Breast epithelium (tissue), 4 donors: ENCODE measurements around the gene FMO5. TPM values are rescaled to one million over a fixed set of nuclear protein-coding genes. Genes with fewer than 3 reads are reported as not detected.
"Not testable (repeated sequence)": the region's sequence is repeated elsewhere in the genome, so short reads cannot be mapped to it uniquely, and the experiment has no call there.

Experiments used
- DNase-seq, 2 donors: peaks; one replicate each; pipeline ENCODE4 v3.0.0-alpha.2; 2019; ENCODE audit warnings: low spot score in 2 of 2
- H3K27ac ChIP-seq, 2 donors: fragments of 200-600 bp; sonication (generic) in 1 of 2; one replicate each; pipeline ENCODE4 v1.5.1; 2016 to 2019; ENCODE audit warnings: mild to moderate bottlenecking in 1 of 2
- H3K27me3 ChIP-seq, 2 donors: fragments of 200-600 bp; sonication (generic) in 1 of 2; one replicate each; pipeline versions ENCODE4 v1.5.1 to v1.6.0; 2017 to 2019; ENCODE audit warnings: control low read depth in 1 of 2, mild to moderate bottlenecking in 1 of 2
- H3K36me3 ChIP-seq: fragments of 200-600 bp; one replicate; pipeline ENCODE4 v1.5.1; 2019
- H3K4me1 ChIP-seq, 2 donors: fragments of 200-600 bp; sonication (generic); one replicate each; pipeline ENCODE4 v1.5.1; 2016 to 2019; ENCODE audit warnings: control low read depth in 1 of 2
- H3K4me3 ChIP-seq, 3 donors: fragments of 200-600 bp; sonication (generic); 1 replicate in 2 of 3; 2 replicates in 1 of 3; pipeline ENCODE4 v1.5.1; 2016 to 2019; ENCODE audit warnings: mild to moderate bottlenecking in 3 of 3, moderate library complexity in 2 of 3
- H3K9me3 ChIP-seq, 2 donors: fragments of 200-600 bp; sonication (generic) in 1 of 2; one replicate each; pipeline ENCODE4 v1.5.1; 2016 to 2019; ENCODE audit warnings: control low read depth in 1 of 2
- CTCF ChIP-seq, 3 donors: fragments of 450-650 bp; IDR thresholded peaks; one replicate each; pipeline ENCODE4 v1.5.1; 2016 to 2017; ENCODE audit warnings: antibody characterized with exemption in 3 of 3, mild to moderate bottlenecking in 3 of 3, moderate library complexity in 3 of 3
- POLR2A ChIP-seq: fragments of 450-650 bp; IDR thresholded peaks from one replicate; pipeline ENCODE4 v1.6.1; 2016; ENCODE audit warnings: antibody characterized with exemption, mild to moderate bottlenecking, moderate library complexity
- POLR2AphosphoS5 ChIP-seq, 3 donors: sonication (generic); formaldehyde crosslinking; IDR thresholded peaks; one replicate each; pipeline ENCODE4 v1.6.1; 2017; ENCODE audit warnings: antibody characterized with exemption in 3 of 3
- intact Hi-C: fragments of 100-400 bp; cut with DNase I; formaldehyde crosslinking; loops from one replicate; pipeline ENCODE4 v1.15.1; 2023; ENCODE audit warnings: low total_unique reads
- total RNA-seq, 3 donors: library from RNA; depleted of rRNA; stranded (reverse); fragments of >200 nt; gene quantifications; one replicate each; pipeline ENCODE4 v1.1.0, GENCODE V29; 2016

Gene FMO5
- total RNA-seq, 3 donors from 2014 or later = 7.8 to 32.6 (median 22.0) TPM

DNA sequence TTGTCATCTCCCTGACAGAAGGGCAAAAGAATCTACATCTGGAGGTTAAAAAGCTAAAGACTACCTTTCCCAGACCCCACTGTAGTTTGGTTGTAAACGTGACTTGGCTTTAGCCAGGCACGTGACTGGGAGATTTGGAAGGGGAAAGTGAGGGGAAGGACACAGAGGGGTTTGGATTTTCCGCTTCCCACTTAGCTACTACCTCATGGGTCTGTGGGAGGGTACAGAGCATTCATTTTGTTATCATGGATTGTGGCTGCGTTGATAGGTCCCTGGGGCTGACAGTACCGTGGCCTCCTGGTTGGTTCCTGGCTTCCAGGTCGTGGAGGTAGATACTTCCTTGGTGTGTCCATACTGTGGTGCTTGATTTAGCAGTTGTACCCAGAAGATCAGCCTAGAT is 20.0 kb upstream of the FMO5 start:
- H3K4me3 ChIP-seq = no peak overlapping the region
- H3K36me3 ChIP-seq = no peaks in the 10 kb centered on the region
- H3K9me3 ChIP-seq = no peaks in the 10 kb centered on the region
- DNase-seq = no peak
- no peak for TF ChIP-seq CTCF (IDR thresholded peaks at IDR 0.05)
- TF ChIP-seq POLR2AphosphoS5 (IDR thresholded peaks at IDR 0.05) = no peak
- no peak for TF ChIP-seq POLR2A
- no peaks in the 10 kb centered on the region for H3K4me1 ChIP-seq
- H3K27ac ChIP-seq = no peak overlapping the region
- intact Hi-C loops = loop anchor here (10.0 kb wide), 1 partner anchor 70 kb away; the partner anchor contains the start of gene PRKAB2
- H3K27me3 ChIP-seq = no peaks in the 10 kb centered on the region

DNA sequence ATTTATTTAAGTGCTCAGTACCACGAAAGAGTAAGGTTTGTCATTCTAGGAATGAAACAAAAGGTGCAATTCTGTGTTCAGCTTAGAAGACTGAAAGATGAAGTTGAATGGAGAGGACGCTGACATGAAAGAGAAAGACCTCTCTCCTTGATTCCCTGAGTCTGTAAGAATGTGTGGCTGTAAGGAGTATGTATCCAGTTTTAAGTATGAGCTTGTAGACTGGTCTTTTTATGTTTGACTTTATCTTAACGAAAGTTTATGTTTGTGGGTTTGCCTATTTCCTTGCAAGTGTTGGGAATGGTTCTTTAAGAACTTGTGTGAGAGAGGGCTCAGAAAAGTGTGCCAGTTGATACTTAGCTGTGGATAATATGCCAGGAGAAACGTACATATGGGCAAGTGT is 18.7 kb upstream of the FMO5 start:
- H3K27me3 ChIP-seq = no peaks in the 10 kb centered on the region
- H3K27ac ChIP-seq = no peak overlapping the region
- H3K36me3 ChIP-seq = no peaks in the 10 kb centered on the region
- H3K4me3 ChIP-seq = peak overlapping the region; percentile 71 to 92 (median 89)
- H3K4me1 ChIP-seq = no peaks in the 10 kb centered on the region
- intact Hi-C loops = loop anchor here (10.0 kb wide), 1 partner anchor 69 kb away; the partner anchor contains the start of gene PRKAB2
- TF ChIP-seq POLR2A (no peak), CTCF (IDR thresholded peaks at IDR 0.05) (no peak), POLR2AphosphoS5 (IDR thresholded peaks at IDR 0.05) (no peak)
- DNase-seq = no peak
- no peaks in the 10 kb centered on the region for H3K9me3 ChIP-seq

- H3K4me3 ChIP-seq = peak overlapping the region; percentile 71 to 92 (median 89)
- H3K9me3 ChIP-seq = no peaks in the 10 kb centered on the region
- DNase-seq = no peak
- H3K27me3 ChIP-seq = no peaks in the 10 kb centered on the region
- peak overlapping the region; percentile 75 to 90 for H3K27ac ChIP-seq
- H3K4me1 ChIP-seq = no peaks in the 10 kb centered on the region
- TF ChIP-seq POLR2A = no peak
- H3K36me3 ChIP-seq = no peaks in the 10 kb centered on the region
- intact Hi-C loops = loop anchor here (10.0 kb wide), 1 partner anchor 68 kb away; the partner anchor contains the start of gene PRKAB2
Measured at GRCh38 chr1:147243228-147243685, 18.1 kb upstream of the FMO5 start.

DNA sequence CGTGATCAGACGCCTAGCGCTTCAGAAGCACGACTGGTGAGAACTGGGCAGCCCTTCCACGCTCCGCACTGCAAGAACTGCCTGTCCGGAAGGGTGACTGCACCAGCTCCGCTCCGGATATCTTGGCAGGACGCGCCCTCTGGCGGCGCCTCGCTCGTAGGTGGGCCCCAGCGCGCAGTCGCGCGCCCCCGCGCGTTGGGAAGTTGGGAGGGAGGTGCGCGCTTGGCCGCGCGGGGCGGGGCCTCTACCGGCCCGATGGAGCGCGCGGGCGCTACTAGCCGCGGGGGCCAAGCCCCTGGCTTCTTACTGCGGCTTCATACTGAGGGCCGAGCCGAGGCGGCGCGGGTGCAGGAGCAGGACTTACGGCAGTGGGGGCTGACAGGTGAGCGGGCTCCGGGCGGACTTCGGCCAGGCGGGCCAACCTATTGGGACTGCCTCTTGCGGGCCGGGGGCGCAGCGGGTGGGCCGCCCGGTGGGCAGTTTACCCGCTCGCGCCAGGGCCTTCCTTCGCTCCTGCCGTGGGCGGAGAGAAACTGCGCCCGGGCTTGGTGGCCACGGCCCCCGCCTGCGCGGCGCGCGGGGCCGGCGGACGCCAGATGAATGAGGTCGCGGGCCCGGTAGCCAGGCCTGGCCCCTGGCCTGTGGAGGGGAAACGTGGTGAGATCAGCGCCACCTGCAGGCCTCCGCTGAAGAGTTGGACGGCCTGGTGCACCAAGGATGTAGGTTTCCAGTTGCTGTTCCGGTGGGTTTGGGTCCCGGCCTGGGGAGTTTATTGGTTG is 17.5 kb upstream of the FMO5 start, which contains the start of gene CHD1L:
TSS of gene CHD1L (plus strand) at position 236 of the 779 bp plus-strand sequence. CDS start at position 256, 20 bp downstream.
- DNase-seq = peak; percentile 92 to 93
- intact Hi-C loops = loop anchor here (10.0 kb wide), 1 partner anchor 68 kb away; the partner anchor contains the start of gene PRKAB2
- Histone ChIP-seq H3K27ac (peak within 1 kb of the TSS; percentile 75 to 90), H3K36me3 (no peaks in the 10 kb centered on the region), H3K9me3 (no peaks in the 10 kb centered on the region), H3K4me3 (peak within 1 kb of the TSS; percentile 71 to 92 (median 89)), H3K27me3 (no peaks in the 10 kb centered on the region), H3K4me1 (no peaks in the 10 kb centered on the region)
- TF ChIP-seq POLR2A (no peak), POLR2AphosphoS5 (IDR thresholded peaks at IDR 0.05) (peak; percentile 72 to 87 (median 81)), CTCF (IDR thresholded peaks at IDR 0.05) (peak; percentile 71 to 80 (median 76))

DNA sequence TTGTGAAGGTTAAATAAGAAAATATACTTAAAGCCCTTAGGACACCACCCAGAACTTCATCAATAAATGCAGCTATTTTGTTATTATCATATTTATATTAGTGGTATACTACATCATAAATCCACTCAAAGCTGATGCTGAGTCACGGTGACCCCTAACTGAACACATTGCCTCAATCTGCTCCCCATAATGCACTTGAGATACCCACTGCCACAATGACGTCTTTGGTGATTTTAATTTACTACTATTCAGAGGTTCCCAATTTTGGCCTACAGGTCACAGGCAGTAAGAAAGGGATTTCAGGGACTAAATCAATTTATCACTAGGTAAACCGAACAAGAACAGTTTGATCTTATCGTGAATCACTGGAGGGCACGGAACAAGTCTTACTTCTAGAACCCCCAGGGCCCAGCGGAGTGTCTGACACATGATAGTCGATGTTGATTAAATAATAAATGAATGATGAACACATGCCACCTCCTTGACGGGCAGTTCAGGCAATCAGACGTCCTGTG is 16.9 kb upstream of the FMO5 start:
- peak overlapping the region; percentile 71 to 92 (median 89) for H3K4me3 ChIP-seq
- DNase-seq = no peak
- peak overlapping the region; percentile 75 to 90 for H3K27ac ChIP-seq
- H3K4me1 ChIP-seq = no peaks in the 10 kb centered on the region
- H3K27me3 ChIP-seq = no peaks in the 10 kb centered on the region
- no peaks in the 10 kb centered on the region for H3K9me3 ChIP-seq
- TF ChIP-seq POLR2AphosphoS5 (IDR thresholded peaks at IDR 0.05) (no peak), POLR2A (no peak), CTCF (IDR thresholded peaks at IDR 0.05) (no peak)
- no peaks in the 10 kb centered on the region for H3K36me3 ChIP-seq
- intact Hi-C loops = loop anchor here (2.0 to 10.0 kb wide), 2 partner anchors 15 to 67 kb away; partner anchors contain the start of gene PRKAB2

DNA sequence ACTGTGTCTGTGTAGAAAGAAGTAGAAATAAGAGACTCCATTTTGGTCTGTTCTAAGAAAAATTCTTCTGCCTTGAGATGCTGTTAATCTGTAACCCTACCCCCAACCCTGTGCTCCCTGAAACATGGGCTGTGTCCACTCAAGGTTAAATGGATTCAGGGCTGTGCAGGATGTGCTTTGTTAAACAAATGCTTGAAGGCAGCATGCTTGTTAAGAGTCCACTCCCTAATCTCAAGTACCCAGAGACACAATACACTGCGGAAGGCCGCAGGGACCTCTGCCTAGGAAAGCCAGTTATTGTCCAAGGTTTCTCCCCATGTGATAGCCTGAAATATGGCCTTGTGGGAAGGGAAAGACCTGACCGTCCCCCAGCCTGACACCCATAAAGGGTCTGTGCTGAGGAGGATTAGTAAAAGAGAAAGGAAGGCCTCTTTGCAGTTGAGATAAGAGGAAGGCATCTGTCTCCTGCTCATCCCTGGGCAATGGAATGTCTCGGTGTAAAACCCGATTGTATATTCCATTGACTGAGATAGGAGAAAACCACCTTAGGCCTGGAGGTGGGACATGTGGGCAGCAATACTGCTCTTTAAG is 15.1 kb upstream of the FMO5 start:
- not testable (repeated sequence) for H3K4me3 ChIP-seq, H3K9me3 ChIP-seq, H3K27ac ChIP-seq, H3K27me3 ChIP-seq, H3K36me3 ChIP-seq, H3K4me1 ChIP-seq, DNase-seq
- intact Hi-C loops = loop anchor here (2.0 to 10.0 kb wide), 2 partner anchors 13 to 65 kb away; partner anchors contain the start of gene PRKAB2
